PC-3 (cell line): ENCODE measurements around the gene HDAC4.

Source experiments
- CTCF ChIP-seq: fragments of 300-600 bp; sonication (generic); conservative IDR thresholded peaks from 2 replicates; pipeline ENCODE4 v1.5.1; 2017; ENCODE audit warnings: antibody characterized with exemption, low read depth, mild to moderate bottlenecking, low read length
- EZH2 ChIP-seq: fragments of 300-600 bp; sonication (generic); IDR thresholded peaks from one replicate; pipeline ENCODE4 v1.6.1; 2017; ENCODE audit warnings: antibody characterized with exemption, mild to moderate bottlenecking, low read length; ENCODE audit not compliant: unreplicated experiment

GRCh38 chr2:239302808-239303557 is 97.8 kb downstream of the HDAC4 start:
- TF ChIP-seq CTCF (no peak), EZH2 (no peak)
